Lower lobe of right lung (tissue), 2 donors: ENCODE measurements around the gene BCAN. TPM values are rescaled to one million over a fixed set of nuclear protein-coding genes. Genes with fewer than 3 reads are reported as not detected.
"Not testable (repeated sequence)": the region's sequence is repeated elsewhere in the genome, so short reads cannot be mapped to it uniquely, and the experiment has no call there.

Experiments used
- ATAC-seq, 2 donors: fragments of 200-7000 bp; cut with Tn5 transposase; one replicate each; pipeline ENCODE4 v1.9.1; 2020 to 2022; ENCODE audit warnings: mild to moderate bottlenecking in 2 of 2, moderate library complexity in 2 of 2
- DNase-seq: peaks from one replicate; pipeline ENCODE4 v3.0.0-alpha.2; 2020
- H3K27ac ChIP-seq: fragments of 200-600 bp; one replicate; pipeline ENCODE4 v1.8.0; 2022
- H3K27me3 ChIP-seq: fragments of 200-600 bp; one replicate; pipeline ENCODE4 v1.8.0; 2022; ENCODE audit warnings: low read depth
- H3K36me3 ChIP-seq: fragments of 200-600 bp; one replicate; pipeline ENCODE4 v1.8.0; 2022; ENCODE audit warnings: mild to moderate bottlenecking
- H3K4me1 ChIP-seq: fragments of 200-600 bp; one replicate; pipeline ENCODE4 v1.8.0; 2022
- H3K4me3 ChIP-seq: fragments of 200-600 bp; one replicate; pipeline ENCODE4 v1.8.0; 2022; ENCODE audit warnings: mild to moderate bottlenecking
- H3K9me3 ChIP-seq: fragments of 200-600 bp; one replicate; pipeline ENCODE4 v1.8.0; 2022
- intact Hi-C: fragments of 100-400 bp; cut with DNase I; formaldehyde crosslinking; loops from one replicate; pipeline ENCODE4 v1.11.0; 2022
- total RNA-seq: library from RNA; stranded (reverse); fragmentation: NEBNext Ultra II Directional; extraction: Animal tissue kit (Norgen Biotek cat#: 25700); gene quantifications from one replicate; pipeline ENCODE4 v1.2.1, GENCODE V29; 2021
- TF ChIP-seq, protein P1 (sequence below): fragments of 200-600 bp; IDR thresholded peaks from one replicate; pipeline ENCODE4 v1.8.0; 2022; ENCODE audit warnings: antibody characterized with exemption, mild to moderate bottlenecking
- donor health status: DM: no; HTN: yes; CAD: no; lungs with severe emphysema.

Gene BCAN
- total RNA-seq, 1 donor from 2014 or later, result not detected

DNA sequence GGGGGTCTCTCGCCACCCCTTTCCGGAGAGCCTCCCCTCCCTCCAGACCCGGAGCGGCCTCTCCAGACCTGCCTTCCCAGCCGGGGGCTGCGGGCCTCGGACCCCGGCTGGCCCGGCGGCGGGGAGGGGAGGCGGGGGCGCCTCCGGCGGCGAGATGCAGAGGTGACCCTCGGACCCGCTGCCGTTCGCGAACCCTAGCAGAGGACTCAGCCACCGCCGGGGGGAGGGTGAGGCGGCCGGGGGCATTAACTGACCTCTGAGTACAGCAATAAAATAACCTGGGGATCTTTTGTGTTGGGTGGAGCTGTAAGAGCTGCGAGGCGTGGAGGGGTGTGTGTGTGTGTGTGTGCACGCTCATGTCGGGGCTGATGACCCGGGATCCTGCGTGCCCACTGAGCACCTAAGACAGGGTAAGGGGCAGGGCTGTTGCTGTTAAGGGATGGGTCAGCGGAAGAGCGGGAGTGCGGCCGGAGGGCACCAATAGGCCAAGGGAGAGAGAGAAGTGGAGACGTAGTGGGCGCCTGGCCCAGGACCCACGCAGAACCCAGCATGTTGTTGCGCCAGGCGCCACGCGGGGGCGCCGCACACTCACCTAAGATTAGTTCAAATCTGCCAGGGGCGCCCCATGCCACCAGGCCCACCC, 16.4 kb upstream of the BCAN start:
- TF ChIP-seq, protein P1, sequence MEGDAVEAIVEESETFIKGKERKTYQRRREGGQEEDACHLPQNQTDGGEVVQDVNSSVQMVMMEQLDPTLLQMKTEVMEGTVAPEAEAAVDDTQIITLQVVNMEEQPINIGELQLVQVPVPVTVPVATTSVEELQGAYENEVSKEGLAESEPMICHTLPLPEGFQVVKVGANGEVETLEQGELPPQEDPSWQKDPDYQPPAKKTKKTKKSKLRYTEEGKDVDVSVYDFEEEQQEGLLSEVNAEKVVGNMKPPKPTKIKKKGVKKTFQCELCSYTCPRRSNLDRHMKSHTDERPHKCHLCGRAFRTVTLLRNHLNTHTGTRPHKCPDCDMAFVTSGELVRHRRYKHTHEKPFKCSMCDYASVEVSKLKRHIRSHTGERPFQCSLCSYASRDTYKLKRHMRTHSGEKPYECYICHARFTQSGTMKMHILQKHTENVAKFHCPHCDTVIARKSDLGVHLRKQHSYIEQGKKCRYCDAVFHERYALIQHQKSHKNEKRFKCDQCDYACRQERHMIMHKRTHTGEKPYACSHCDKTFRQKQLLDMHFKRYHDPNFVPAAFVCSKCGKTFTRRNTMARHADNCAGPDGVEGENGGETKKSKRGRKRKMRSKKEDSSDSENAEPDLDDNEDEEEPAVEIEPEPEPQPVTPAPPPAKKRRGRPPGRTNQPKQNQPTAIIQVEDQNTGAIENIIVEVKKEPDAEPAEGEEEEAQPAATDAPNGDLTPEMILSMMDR, result peak; percentile 81
- DNase-seq, result peak; percentile 66
- Histone ChIP-seq H3K27ac (no peak overlapping the region), H3K4me3 (peak overlapping the region; percentile 50), H3K27me3 (peaks cover 78% of the 10 kb centered on the region), H3K36me3 (no peaks in the 10 kb centered on the region), H3K4me1 (peaks cover 26% of the 10 kb centered on the region), H3K9me3 (no peaks in the 10 kb centered on the region)
- peak; percentile 72 to 75 for ATAC-seq
- intact Hi-C loops, result no loop called here

DNA sequence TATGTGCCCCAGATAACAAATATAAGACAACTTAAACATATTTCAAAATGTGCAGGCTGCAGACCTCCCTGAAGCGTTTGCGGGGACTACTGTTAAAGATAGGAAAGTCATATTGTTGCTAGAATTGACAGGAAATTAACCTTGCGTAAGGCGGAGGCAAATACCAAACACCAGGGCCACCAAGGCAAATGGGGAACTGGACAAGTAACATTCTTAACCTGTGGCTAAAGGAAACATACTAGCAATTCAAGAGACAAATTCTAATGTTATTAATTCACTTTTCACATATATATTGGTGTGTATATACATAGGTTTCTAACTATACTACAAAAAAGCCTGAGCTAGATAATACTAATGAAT, 15.9 kb upstream of the BCAN start:
- no peak for ATAC-seq
- Histone ChIP-seq H3K27ac (no peak overlapping the region), H3K27me3 (peaks cover 83% of the 10 kb centered on the region)

DNA sequence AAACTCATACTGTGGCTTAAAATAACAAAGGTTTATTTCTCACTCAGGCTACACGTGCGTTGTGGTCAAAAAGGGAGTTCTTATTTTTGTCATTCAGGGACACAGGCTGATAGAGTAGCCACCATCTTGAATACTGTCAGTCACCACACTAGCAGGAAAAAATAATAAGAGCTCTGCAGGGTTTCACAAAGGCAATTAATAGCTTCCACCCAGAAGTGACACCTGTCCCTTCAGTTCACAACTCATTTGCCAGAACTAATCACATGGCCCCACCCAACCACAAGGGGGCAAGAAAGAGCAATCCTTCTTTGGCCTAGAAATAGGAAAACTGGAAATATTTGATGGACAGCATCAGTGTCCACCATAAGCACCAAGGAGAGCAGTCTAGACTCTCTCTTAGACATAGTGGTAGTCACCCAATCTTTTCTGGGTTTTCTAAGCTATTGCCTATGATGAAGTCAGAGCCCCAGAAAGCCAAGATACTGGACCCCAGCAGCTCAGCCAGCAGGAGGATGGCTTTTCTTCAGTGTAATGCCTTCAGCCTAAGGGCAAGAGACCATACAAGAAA, 14.5 kb upstream of the BCAN start:
- intact Hi-C loops, result no loop called here
- Histone ChIP-seq H3K27ac (no peak overlapping the region), H3K4me3 (no peak overlapping the region), H3K4me1 (peaks cover 26% of the 10 kb centered on the region), H3K27me3 (peaks cover 89% of the 10 kb centered on the region), H3K36me3 (no peaks in the 10 kb centered on the region), H3K9me3 (no peaks in the 10 kb centered on the region)
- ATAC-seq, result peak; percentile 22 to 27
- TF ChIP-seq, protein P1, result peak; percentile 67
- DNase-seq, result no peak

More for the DNA sequence above, 15.9 kb upstream of the BCAN start:
- DNase-seq, result no peak
- intact Hi-C loops, result no loop called here
- peak overlapping the region; percentile 50 for H3K4me3 ChIP-seq
- H3K36me3 ChIP-seq, result no peaks in the 10 kb centered on the region
- H3K9me3 ChIP-seq, result no peaks in the 10 kb centered on the region
- peaks cover 26% of the 10 kb centered on the region for H3K4me1 ChIP-seq
- TF ChIP-seq, protein P1, result no peak

DNA sequence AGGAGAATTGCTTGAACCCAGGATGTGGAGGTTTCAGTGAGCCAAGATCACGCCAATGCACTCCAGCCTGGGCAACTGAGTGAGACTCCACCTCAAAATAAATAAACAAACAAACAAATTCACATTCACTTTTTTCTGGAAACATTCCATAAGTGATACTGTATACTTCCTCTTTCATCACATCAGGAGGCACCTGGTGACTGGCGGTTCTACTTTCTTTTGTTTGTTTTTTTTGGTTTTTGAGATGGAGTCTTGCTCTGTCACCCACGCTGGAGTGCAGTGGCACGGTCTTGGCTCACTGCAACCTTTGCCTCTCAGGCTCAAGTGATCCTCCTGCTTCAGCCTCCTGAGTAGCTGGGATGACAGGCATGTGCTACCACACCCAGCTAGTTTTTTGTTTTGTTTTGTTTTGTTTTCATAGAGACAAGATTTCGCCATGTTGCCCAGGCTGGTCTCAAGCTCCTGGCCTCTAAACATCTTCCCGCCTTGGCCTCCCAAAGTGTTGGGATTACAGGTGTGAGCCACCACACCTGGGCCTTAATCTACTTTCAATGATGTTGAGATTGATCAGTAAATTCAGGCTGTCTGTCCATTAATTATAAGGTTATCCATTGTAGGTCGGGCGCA, 12.0 kb upstream of the BCAN start:
- H3K4me1 ChIP-seq, result peaks cover 12% of the 10 kb centered on the region
- DNase-seq, result no peak
- no peak overlapping the region for H3K4me3 ChIP-seq
- intact Hi-C loops, result no loop called here
- ATAC-seq, result no peak
- H3K27ac ChIP-seq, result no peak overlapping the region
- H3K9me3 ChIP-seq, result no peaks in the 10 kb centered on the region
- no peaks in the 10 kb centered on the region for H3K36me3 ChIP-seq
- TF ChIP-seq, protein P1, result no peak
- H3K27me3 ChIP-seq, result peaks cover 84% of the 10 kb centered on the region

DNA sequence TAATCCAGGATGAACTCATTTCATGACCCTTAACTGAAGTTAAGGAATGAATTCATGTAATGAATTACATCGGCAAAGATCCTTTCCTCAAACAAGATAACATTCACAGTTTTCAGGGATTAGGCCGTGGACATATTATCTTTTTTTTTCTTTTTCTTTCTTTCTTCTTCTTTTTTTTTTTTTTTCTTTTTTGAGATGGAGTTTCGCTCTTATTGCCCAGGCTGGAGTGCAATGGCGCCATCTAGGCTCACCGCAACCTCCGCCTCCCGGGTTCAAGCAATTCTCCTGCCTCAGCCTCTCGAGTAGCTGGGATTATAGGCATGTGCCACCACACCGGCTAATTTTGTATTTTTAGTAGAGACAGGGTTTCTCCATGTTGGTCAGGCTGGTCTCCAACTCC, 10.8 kb upstream of the BCAN start:
- H3K9me3 ChIP-seq, ATAC-seq, DNase-seq, H3K36me3 ChIP-seq, H3K4me3 ChIP-seq, H3K27ac ChIP-seq, intact Hi-C loops, H3K4me1 ChIP-seq: not testable (repeated sequence)
- H3K27me3 ChIP-seq, result peaks cover 75% of the 10 kb centered on the region

DNA sequence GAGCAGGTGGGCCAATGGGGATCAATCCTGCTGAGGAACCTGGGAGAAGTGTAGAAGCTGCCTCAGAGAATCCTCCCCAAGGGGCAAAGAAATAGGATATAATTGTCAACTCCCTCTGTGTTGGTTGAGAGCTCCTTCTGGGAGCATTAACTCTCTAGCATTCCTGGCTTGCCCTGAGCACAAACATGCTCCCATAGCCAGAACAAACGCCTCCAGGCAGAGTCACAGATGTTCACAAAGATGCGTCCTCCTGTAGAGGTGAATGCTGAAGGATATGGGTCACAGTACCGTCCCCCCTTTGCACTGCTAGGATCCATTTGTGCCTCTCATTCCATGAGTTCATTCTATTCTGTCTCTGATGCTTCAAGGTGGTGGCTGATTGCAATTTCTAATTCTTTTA, 9.6 kb upstream of the BCAN start:
- ATAC-seq (no peak), DNase-seq (no peak)
- H3K27ac ChIP-seq, result no peak overlapping the region
- peaks cover 72% of the 10 kb centered on the region for H3K27me3 ChIP-seq
- TF ChIP-seq, protein P1, result no peak
- H3K4me1 ChIP-seq, result no peaks in the 10 kb centered on the region
- intact Hi-C loops, result no loop called here
- no peaks in the 10 kb centered on the region for H3K36me3 ChIP-seq
- no peak overlapping the region for H3K4me3 ChIP-seq
- H3K9me3 ChIP-seq, result no peaks in the 10 kb centered on the region
